Ectodermal cell (in vitro differentiated cells): ENCODE results near the gene PRSS56.

Experiments used
- H3K27ac ChIP-seq: 2 replicates; pipeline ENCODE4 v1.7.0; 2013; ENCODE audit warnings: mild to moderate bottlenecking, low read depth, low read length; ENCODE audit not compliant: insufficient read depth, poor library complexity, severe bottlenecking
- H3K27me3 ChIP-seq: 2 replicates; pipeline ENCODE4 v1.7.0; 2013; ENCODE audit warnings: mild to moderate bottlenecking, low read length; ENCODE audit not compliant: insufficient read depth, control insufficient read depth, poor library complexity, severe bottlenecking
- H3K36me3 ChIP-seq: one replicate; pipeline ENCODE4 v1.7.0; 2013; ENCODE audit warnings: low read length; ENCODE audit not compliant: control insufficient read depth, insufficient read depth
- H3K4me1 ChIP-seq: one replicate; pipeline ENCODE4 v1.7.0; 2013; ENCODE audit warnings: low read length; ENCODE audit not compliant: control insufficient read depth, insufficient read depth
- H3K4me3 ChIP-seq: 2 replicates; pipeline ENCODE4 v1.7.0; 2013; ENCODE audit warnings: low read depth, low read length, control low read depth; ENCODE audit not compliant: insufficient read depth
- H3K9me3 ChIP-seq: 2 replicates; pipeline ENCODE4 v1.7.0; 2013; ENCODE audit warnings: mild to moderate bottlenecking, low read length, moderate library complexity; ENCODE audit not compliant: control insufficient read depth
- WGBS, 2 experiments: methylation state at CpG; one replicate each; pipeline ENCODE4 v1.1.7; 2013; ENCODE audit warnings: missing lambda C conversion rate in 2 of 2; 5-methylcytosine and 5-hydroxymethylcytosine counted together

The PRSS56 gene

DNA sequence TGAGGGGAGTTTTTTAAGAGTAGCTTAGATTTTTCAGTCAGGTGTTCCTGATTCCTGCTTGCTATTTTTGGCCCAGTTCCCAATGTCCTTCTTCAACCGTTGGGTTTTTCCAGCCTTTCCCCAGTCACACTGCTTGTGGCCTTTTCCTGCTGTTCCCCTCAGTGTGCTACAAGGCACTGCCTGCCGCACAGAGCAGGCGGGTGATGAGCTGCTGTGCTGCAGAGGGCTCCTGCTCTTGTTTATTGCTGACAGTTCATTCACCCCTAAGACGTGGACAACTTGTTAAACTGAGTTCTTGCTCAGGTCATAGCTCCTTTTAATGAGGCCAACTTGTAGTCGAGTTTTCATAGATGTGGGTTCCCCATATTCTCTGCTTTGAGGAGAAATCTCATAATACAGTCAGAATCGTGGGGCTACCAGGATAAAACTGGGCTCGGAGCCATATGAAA lies 50.9 kb downstream of the PRSS56 start:
- H3K27ac ChIP-seq = no peak overlapping the region
- peaks cover 35% of the 10 kb centered on the region for H3K36me3 ChIP-seq
- H3K4me3 ChIP-seq = no peak overlapping the region
- no peaks in the 10 kb centered on the region for H3K27me3 ChIP-seq
- no peaks in the 10 kb centered on the region for H3K9me3 ChIP-seq
- no peaks in the 10 kb centered on the region for H3K4me1 ChIP-seq
- WGBS, 2 experiments = 94% methylated on average over 7 of the region's 7 CpGs

DNA sequence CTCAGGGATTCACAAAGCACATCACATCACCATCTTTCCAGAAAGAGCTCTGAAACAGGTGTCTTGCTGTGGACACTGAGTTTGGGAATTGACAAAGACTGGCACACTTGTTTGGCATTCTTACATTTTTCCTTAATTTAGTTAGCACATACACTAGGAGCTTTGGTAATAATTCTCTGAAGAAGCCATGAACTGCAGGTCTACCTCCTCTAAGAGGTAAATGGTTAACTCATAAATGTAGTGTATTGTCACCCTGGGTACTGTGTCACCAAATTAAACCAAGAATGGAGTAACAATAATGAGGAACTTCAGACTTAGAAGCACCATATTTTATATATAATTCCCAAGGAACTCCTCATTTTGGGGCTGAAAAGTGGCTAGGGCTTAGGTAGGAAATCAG lies 52.9 kb downstream of the PRSS56 start:
- Histone ChIP-seq H3K4me3 (no peak overlapping the region), H3K27me3 (no peaks in the 10 kb centered on the region), H3K36me3 (peaks cover 20% of the 10 kb centered on the region), H3K9me3 (no peaks in the 10 kb centered on the region), H3K27ac (no peak overlapping the region), H3K4me1 (no peaks in the 10 kb centered on the region)

DNA sequence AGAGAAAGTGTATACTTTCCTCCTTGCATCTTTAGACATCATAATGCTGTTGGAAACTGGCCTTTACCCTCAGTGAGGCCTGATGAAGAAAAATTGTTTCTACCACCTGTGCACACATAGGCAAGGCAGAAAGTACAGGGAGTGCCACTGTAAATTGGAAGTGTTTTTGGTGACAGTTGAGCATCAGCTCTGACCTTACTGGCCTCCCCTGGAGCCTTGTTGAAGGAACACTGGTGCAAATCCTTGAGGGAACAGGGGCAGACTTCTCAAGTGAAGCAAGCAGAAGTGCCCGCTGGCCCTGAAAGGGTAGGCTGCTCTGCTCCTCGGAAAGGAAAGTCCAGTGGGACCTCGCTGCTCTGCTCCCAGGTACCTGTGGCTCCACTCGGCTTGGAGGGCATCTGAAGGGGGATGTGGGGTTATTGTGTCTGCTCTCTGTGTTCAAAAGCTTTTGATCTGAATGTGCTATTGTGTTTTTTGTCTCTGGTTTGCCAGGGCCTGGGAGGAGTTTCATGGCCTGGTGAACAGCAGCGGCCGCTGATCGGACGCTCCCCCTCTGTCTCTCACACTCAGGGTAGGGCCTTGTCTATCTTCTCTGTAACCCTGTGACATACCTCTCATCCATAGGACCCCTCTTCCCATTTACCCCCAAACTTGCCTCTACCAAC lies 53.7 kb downstream of the PRSS56 start:
- no peak overlapping the region for H3K27ac ChIP-seq
- no peaks in the 10 kb centered on the region for H3K9me3 ChIP-seq
- H3K4me3 ChIP-seq = no peak overlapping the region
- peaks cover 14% of the 10 kb centered on the region for H3K36me3 ChIP-seq
- H3K27me3 ChIP-seq = no peaks in the 10 kb centered on the region
- no peaks in the 10 kb centered on the region for H3K4me1 ChIP-seq
- WGBS, 2 experiments = 87 to 91% methylated on average over 8 of the region's 8 CpGs

DNA sequence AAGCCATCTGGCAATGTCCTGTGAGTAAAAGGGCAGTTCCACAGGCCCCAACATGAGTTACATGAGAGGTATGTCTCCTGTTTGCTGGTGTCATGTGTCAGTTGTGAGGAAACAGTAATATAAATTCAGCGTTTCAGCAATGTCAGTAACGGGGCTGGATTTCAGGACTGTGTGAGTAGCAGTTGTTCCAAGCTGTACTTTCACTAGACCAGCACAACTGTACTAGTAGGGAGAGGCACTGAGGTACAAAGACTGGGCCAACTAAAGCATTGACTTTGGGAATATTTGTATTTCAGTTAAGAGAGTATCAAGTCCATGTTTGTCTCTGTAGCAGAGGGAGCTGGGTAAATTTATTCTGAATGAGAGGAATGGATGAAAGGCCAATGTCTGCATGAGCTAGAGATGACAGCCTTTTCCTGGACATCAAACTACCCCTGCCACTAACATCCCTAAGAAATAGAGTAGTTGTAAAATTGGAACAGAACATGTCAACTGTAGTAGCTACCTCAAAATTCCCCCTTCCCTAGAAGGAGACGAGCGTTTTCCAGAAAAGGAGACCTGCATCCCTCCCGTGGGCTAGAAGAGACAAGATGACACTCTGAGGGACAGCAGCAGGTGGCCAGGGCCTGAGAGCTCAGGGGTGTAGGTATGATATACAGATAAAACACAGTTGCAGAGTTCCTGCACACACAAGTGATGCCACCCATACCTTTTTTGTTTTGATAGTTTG lies 54.7 kb downstream of the PRSS56 start:
- no peaks in the 10 kb centered on the region for H3K9me3 ChIP-seq
- H3K27me3 ChIP-seq = no peaks in the 10 kb centered on the region
- WGBS, 2 experiments = 95% methylated on average over 5 of the region's 5 CpGs
- peaks cover 5% of the 10 kb centered on the region for H3K36me3 ChIP-seq
- no peaks in the 10 kb centered on the region for H3K4me1 ChIP-seq
- H3K27ac ChIP-seq = no peak overlapping the region
- no peak overlapping the region for H3K4me3 ChIP-seq
